HG02678 (cell line): ENCODE data around the gene NPC1L1.

ENCODE experiments used
- ATAC-seq: cut with Tn5 transposase; IDR thresholded peaks from one replicate; pipeline ENCODE4 v1.9.1; 2021; ENCODE audit warnings: mild to moderate bottlenecking, moderate library complexity; ENCODE audit not compliant: unreplicated experiment

NPC1L1 gene

DNA sequence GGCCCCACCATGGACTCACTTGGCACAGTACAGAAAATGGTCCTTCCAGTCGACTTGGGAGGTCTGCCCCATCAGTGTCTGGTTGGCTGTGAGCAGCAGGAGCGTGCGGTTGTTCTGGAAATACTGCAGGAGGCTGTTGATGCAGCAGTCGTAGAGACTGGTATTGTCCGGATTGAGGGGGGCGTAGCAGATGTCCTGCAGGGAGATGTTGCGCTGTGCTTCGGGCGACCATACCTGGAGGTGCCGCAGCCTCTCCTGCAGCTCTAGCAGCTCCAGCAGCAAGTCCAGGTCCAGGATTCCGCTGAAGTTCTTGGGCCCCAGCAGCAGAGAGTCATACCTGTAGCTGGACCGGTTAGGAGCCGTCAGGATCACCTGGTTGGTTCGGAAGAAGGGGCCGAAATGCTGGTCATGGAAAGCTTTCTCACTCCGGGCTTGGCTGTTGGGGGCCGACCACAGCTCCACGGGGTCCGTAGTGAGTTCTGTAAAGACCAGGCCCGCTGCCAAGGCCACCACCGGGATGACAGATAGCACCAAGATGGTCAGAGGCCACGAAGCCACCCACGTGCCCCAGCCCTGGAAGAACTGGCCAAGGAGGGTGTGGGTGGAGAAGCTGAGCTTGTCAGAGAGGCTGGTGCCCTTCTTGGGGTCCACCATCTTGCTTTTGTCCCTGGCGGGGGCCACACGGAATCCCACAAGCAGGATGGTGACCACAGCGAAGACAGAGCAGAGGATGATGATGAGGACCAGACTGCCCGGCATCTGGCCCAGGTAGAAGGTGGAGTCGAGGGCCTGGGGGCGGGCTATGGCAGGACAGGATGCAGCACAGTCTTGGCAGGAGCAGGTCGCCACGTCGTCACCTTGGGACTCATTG lies 2.1 kb downstream of the NPC1L1 start:
- no peak for ATAC-seq

GRCh38 chr7:44538093-44538797 lies 2.9 kb downstream of the NPC1L1 start:
- no peak for ATAC-seq

DNA sequence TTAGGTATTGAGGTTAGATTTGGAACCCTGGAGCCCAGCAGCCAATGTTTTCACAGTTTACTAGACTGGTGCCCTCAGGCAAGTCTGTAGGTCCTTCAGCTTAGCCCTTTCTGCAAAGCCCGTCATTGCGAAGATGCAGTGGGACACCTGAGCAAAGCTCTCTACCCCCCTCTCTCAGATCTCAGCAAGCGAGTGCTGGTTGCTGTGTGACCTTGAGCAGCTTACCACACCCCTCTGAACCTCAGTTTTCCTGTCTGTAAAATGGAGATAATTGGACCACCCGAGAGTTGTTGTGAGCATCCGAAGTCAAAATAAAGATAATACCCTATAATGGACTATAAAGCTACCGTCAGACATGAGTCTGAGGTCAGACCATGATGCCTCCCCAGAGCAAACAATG lies 3.7 kb downstream of the NPC1L1 start:
- ATAC-seq: no peak

DNA sequence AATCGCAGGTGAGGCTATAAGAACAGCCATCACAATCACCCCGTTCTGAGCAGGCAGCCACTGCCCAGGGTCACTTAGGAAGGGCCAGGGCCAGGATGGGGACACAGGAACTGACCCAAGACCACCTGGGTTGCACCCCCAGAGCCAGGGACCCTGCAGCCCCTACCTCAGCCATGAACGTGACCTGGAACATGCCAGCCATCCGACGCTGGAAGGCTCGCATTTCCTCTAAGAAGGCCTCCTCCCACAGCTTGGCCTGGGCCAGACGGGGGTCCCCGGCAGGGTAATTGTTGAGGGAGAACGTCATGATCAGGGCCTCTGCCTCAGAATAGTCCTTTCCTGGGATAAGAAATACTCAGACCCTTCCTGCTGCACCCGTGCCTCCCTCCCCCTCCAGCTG lies 5.0 kb downstream of the NPC1L1 start:
- ATAC-seq: no peak

DNA sequence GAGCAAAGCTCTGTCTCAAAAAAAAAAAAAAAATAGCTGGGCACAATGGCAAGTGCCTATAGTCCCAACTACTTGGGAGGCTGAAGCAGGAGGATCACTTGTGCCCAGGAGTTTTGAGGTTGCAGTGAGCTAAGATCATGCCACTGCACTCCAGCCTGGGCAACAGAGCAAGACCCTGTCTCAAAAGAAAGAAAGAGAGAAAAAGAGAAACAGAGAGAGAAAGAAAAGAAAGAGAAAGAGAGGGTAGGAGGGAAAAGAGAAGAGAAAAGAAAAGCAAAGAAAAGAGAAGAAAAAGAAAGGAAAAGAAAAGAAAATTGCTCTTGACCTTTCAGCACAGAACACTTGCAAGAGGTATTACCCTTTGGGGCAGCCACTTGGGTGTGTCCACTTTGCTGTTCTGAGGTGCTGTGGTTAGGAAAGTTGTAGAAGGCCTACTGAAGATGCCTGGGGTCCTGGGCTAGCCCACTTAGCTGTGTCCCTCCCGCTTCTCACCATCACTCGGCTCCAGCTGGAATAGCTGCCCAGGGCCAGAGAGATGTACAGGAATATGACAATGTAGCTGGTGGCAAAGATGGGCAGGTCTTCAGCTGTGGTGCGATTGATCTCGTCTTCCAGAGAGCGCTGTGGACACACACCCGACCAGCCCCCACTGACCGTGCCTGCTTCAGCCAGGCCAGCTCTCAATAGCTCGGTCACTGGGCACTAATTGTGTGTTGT lies 5.6 kb downstream of the NPC1L1 start:
- ATAC-seq: no peak

DNA sequence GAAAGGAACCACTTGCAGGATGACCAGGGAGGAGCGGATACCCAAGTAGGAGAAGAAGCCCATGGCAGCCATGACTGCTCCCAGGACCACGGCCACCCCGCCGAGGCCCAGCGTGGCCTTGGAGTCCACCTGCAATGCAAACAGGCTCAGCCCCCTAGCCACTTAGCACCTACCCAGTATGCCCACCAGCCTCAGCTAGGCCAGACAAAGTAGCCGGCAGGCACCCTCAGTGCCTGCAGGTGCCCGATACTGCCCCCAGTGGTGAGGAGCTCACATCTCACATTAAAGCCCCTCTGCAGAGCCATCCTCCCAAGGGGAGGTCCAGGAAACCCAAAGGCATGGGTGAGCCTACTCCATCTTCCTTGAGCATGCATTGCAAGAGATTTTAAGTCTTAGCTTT lies 6.6 kb downstream of the NPC1L1 start:
- no peak for ATAC-seq

DNA sequence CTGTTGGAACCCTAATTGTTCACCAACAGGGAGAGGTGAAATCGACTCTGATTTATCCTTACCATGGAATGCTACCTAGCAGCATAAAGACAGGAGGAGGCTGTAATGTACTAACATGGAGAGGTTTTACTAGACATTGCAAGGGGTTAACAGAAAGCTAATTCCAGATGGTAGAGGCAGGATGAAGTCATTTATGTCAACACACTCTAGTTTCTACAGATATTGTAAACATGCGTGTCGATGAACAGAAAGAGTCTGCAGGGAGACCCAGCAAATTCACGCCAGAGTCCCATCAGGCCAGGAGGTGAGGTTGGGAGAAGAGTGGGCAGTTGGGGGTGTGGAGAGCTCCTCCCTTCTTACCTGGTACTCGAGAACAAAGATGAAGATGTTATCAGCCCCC lies 7.0 kb downstream of the NPC1L1 start:
- ATAC-seq: no peak

DNA sequence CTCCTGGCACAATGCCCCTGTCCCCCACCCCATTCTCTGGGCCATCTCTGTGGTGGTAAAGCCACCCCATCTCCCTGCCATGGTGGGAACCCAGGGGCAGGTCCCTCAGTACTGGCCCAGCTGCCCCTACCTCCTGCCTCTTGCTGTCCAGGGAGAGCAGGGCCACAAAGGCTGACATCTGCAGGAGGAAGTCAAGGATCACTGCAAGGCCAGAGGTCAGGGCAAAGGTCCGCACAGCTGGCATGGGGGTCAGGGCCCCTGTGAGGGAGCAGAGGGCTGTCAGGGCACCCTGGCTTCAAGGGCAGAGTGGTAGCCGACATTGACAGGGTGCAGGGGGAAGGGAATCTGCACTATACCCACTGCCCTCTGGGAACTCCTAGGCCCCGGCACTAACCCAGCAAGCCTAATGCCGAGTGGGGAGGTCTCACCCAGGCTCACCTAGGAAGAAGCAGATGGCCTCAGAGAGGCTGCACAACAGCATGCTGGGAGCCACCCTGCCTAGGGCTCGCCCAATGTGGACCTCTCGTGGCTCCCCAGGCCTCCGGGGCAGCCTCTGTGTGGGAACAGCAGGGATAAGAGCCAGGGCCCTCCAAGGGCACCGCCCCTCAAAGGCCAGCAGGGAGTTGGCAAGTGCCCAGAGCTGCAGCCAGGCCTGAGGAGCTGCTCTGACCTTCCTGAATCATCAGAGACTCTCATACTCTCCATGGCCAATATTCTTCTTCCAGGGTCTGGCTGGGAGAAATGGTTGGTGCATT lies 7.7 kb downstream of the NPC1L1 start:
- ATAC-seq: no peak

DNA sequence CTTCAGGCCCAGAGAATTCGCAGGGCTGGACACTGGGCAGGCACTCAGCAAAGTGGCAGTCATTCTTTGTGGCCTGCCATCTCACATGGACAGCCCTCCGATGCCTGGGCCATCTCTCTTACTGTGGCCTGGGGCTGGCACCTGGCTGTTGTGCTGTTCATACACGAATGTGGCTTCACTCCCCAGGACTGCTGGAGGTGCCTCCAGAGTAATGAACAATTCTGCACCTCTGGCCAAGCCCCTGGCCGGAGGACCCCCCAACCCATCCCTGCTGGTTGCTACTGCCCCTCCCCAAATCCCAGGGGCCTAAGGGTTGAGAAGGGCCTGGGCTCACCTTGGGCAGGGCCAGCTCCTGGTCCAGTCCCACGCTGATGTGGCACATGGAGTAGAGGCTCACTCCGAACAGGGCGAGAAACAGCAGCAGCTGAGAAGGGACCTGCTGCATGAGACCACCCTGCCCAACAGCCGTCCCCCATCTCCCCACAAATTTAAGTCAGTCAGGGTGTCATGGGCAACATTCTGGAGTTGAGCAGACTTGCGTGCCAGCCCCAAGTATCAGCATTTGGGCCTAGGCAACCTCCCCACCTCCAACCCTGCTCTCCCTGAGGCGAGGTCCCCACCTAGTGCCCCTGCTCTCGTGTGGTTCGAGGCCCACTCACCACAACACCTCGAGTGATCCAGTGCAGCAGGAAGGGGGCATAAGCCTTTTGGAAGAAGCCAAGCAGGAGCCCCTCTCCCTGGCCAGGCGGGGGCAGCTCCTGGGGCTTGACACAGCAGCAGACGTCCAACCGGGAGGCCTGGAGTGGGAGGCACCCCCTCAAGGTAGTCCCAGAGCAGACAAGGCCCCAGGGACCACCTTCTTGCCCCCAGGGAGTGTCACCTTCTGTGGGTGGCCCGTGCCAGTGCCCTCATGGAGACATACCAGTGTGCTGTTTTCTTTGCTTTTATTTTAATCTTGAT lies 9.4 kb downstream of the NPC1L1 start:
- ATAC-seq: no peak

DNA sequence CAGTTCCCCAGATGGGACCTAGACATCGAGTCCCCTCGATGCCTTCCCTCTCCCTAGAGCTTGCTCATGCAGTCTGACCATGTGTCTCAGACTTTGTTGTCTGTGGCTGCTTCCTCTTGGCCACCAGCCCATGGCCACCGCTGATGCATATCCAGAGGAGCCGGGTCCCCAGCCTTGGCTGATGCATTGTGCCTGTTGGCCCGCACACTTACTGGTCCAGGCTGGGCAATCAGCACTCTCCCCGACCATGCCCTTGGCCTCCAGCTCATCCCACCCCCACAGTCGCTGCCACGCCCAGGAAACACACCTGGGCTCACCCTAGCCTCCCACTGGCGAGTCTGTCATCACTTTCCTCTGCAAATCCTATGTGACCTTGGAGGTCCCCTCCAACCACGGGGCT lies 10.1 kb downstream of the NPC1L1 start:
- ATAC-seq: no peak

GRCh38 chr7:44524811-44525388 lies 16.2 kb downstream of the NPC1L1 start:
- no peak for ATAC-seq

DNA sequence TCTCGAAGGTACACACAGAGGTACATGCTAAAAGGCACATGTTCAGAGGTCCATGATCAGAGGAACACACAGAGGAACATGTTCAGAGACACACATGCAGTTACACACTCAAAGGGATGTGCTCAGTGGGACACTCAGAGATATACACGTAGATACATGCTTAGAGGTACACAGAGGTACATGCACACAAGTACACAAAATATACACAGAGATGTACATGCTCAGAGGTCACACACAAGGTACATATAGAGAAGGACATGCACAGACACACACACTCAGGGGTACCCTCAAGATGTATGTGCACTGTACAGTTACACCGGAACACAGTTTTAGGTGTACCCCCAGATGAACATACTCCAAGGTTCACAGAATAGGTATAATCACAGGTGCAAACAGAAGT lies 18.8 kb downstream of the NPC1L1 start:
- ATAC-seq: no peak

- ATAC-seq: no peak
Observed at GRCh38 chr7:44521347-44522095, 19.6 kb downstream of the NPC1L1 start.

GRCh38 chr7:44520574-44520973 lies 20.6 kb downstream of the NPC1L1 start:
- ATAC-seq: no peak

- ATAC-seq: no peak
Observed at GRCh38 chr7:44519546-44519945, 21.6 kb downstream of the NPC1L1 start.

- ATAC-seq: no peak
Observed at GRCh38 chr7:44518761-44519160, 22.4 kb downstream of the NPC1L1 start.

DNA sequence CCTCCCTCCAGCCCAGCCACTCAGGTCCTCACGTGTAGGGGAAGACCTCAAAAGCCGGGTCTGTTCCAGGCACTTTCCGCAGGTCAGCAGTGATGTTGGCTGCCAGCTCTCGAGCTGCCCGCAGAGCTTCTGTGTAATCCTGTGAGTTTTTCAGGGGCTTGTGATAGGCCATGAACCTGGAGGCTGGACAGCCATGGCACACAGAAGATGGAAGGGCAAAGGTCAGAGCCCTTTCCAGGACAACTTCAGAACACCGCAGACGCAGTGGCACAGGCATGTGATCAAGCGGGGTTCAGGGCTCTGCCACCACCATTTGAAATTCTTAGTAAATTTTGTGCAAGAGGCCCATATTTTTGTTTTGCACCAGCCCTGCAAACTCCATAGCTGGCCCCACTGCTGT lies 24.0 kb downstream of the NPC1L1 start:
- no peak for ATAC-seq

DNA sequence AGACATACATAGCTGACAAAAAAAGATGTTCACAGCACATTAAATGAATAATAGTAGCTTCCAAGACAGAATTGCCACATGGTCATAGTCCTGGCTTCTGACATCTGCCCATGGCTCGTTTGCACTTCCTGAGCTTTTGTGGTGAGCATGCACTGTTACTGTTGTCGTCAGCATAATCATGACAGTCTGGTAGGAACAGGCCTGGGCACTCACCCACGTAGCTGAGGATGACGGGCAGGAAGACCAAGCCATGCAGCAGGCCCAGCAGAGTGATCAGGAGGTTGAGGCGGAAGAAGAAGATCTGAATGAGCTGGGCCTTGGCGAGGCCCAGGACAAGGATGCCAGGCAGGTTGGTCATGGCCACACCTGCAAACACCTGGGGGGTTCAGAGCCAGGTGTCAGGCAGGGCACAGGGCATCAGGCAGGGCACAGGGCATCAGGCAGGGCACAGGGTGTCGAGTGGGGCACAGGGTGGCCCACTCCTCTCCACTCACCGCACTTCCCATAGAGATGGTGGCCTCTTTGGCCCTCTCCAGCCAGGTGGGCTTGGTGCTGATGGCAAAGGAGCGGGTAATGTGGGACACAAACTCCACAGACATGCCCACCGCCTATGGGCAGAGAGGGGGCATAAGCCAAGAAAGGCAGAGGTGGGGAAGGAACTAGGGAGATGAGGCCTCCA lies 25.4 kb downstream of the NPC1L1 start:
- ATAC-seq: no peak
